HepG2 (cell line): ENCODE measurements around the gene DGCR2. TPM values are rescaled to one million over a fixed set of nuclear protein-coding genes. Genes with fewer than 3 reads are reported as not detected.

ENCODE experiments used
- ARHGAP35 ChIP-seq: sonication (generic); formaldehyde crosslinking; IDR thresholded peaks from 2 replicates; pipeline ENCODE4 v1.9.0; 2022; ENCODE audit warnings: mild to moderate bottlenecking, inconsistent platforms, moderate library complexity, missing genetic modification reagents, borderline replicate concordance
- ARNT2 ChIP-seq: sonication (generic); formaldehyde crosslinking; IDR thresholded peaks from 2 replicates; pipeline ENCODE4 v1.8.0; 2022; ENCODE audit warnings: mild to moderate bottlenecking, low read depth, missing genetic modification reagents, moderate library complexity
- GFI1 ChIP-seq: sonication (generic); formaldehyde crosslinking; IDR thresholded peaks from 2 replicates; pipeline ENCODE4 v1.5.0; 2020; ENCODE audit warnings: missing genetic modification reagents, mild to moderate bottlenecking, borderline replicate concordance
- JARID2 ChIP-seq: sonication (generic); formaldehyde crosslinking; IDR thresholded peaks from 2 replicates; pipeline ENCODE4 v1.8.1; 2023; ENCODE audit warnings: missing genetic modification reagents, inconsistent platforms; ENCODE audit not compliant: insufficient replicate concordance
- NR2C2 ChIP-seq: sonication (generic); formaldehyde crosslinking; IDR thresholded peaks from 2 replicates; pipeline ENCODE4 v1.4.0; 2020; ENCODE audit warnings: missing genetic modification reagents, mild to moderate bottlenecking, moderate library complexity, borderline replicate concordance
- PAWR ChIP-seq: sonication (generic); formaldehyde crosslinking; IDR thresholded peaks from 2 replicates; pipeline ENCODE4 v1.4.0; 2020; ENCODE audit warnings: missing genetic modification reagents, mild to moderate bottlenecking, borderline replicate concordance
- POLR2G ChIP-seq: fragments of 200-400 bp; formaldehyde crosslinking; IDR thresholded peaks from 2 replicates; pipeline ENCODE4 v1.6.1; 2018; ENCODE audit warnings: mild to moderate bottlenecking, low read depth, low read length, moderate library complexity
- SNAI1 ChIP-seq: sonication (generic); formaldehyde crosslinking; IDR thresholded peaks from 2 replicates; pipeline ENCODE4 v1.5.0; 2020; ENCODE audit warnings: mild to moderate bottlenecking, missing genetic modification reagents, borderline replicate concordance
- TRIM24 ChIP-seq: sonication (generic); formaldehyde crosslinking; IDR thresholded peaks from 2 replicates; pipeline ENCODE4 v1.8.0; 2022; ENCODE audit warnings: mild to moderate bottlenecking, missing genetic modification reagents
- ZEB1 ChIP-seq: IDR thresholded peaks from 2 replicates; pipeline ENCODE4 v1.6.1; 2012; ENCODE audit warnings: mild to moderate bottlenecking, low read depth, inconsistent platforms; ENCODE audit not compliant: insufficient replicate concordance
- ZNF253 ChIP-seq: sonication (generic); formaldehyde crosslinking; IDR thresholded peaks from 2 replicates; pipeline ENCODE4 v1.8.0; 2022; ENCODE audit warnings: mild to moderate bottlenecking, missing genetic modification reagents, borderline replicate concordance
- ZNF333 ChIP-seq: sonication (generic); formaldehyde crosslinking; IDR thresholded peaks from 2 replicates; pipeline ENCODE4 v1.4.0; 2020; ENCODE audit warnings: mild to moderate bottlenecking, missing genetic modification reagents, borderline replicate concordance
- ZNF350 ChIP-seq: sonication (generic); formaldehyde crosslinking; IDR thresholded peaks from 2 replicates; pipeline ENCODE4 v1.4.0; 2020; ENCODE audit warnings: mild to moderate bottlenecking, low read depth, missing genetic modification reagents, borderline replicate concordance
- ZNF510 ChIP-seq: sonication (generic); formaldehyde crosslinking; IDR thresholded peaks from 2 replicates; pipeline ENCODE4 v1.4.0; 2020; ENCODE audit warnings: low read depth, mild to moderate bottlenecking, missing genetic modification reagents
- ZNF552 ChIP-seq: sonication (generic); formaldehyde crosslinking; IDR thresholded peaks from 2 replicates; pipeline ENCODE4 v1.9.0; 2022; ENCODE audit warnings: missing genetic modification reagents, mild to moderate bottlenecking, borderline replicate concordance
- ZNF589 ChIP-seq: sonication (generic); formaldehyde crosslinking; conservative IDR thresholded peaks from 2 replicates; pipeline ENCODE4 v1.8.0; 2022; ENCODE audit warnings: mild to moderate bottlenecking, moderate library complexity, missing genetic modification reagents
- ZNF775 ChIP-seq: sonication (generic); formaldehyde crosslinking; IDR thresholded peaks from 2 replicates; pipeline ENCODE4 v1.4.0; 2020; ENCODE audit warnings: missing genetic modification reagents, mild to moderate bottlenecking, moderate library complexity, borderline replicate concordance
- ZSCAN12 ChIP-seq: sonication (generic); formaldehyde crosslinking; IDR thresholded peaks from 2 replicates; pipeline ENCODE4 v1.9.0; 2021; ENCODE audit warnings: mild to moderate bottlenecking, missing genetic modification reagents
- polyA plus RNA-seq, 8 experiments: library from polyadenylated mRNA; depleted of rRNA in 3 of 8; stranded (reverse) in 7 of 8; unstranded in 1 of 8; fragments of >200 nt; fragmentation: Illumina TruSeq in 4 of 8; extraction: Trizol in 4 of 8; gene quantifications; 2 replicates each; pipeline versions ENCODE4 v1.2.1 to v1.2.3, GENCODE V29; 2011 to 2016; ENCODE audit warnings: low read depth in 4 of 8, missing spikeins in 1 of 8, mixed read lengths in 1 of 8; ENCODE audit not compliant: insufficient read depth in 1 of 8
- total RNA-seq, 5 experiments: library from RNA; depleted of rRNA; stranded (reverse); fragments of >200 nt; fragmentation: Illumina TruSeq; extraction: Trizol; gene quantifications; 2 replicates each; pipeline ENCODE4 v1.2.3, GENCODE V29; 2016; ENCODE audit warnings: low read depth in 1 of 5
- TF ChIP-seq, protein P1 (sequence below): sonication (generic); formaldehyde crosslinking; IDR thresholded peaks from 2 replicates; pipeline ENCODE4 v1.4.0; 2020; ENCODE audit warnings: missing genetic modification reagents
- TF ChIP-seq, protein P2 (sequence below): sonication (generic); formaldehyde crosslinking; IDR thresholded peaks from 2 replicates; pipeline ENCODE4 v1.4.0; 2020; ENCODE audit warnings: missing genetic modification reagents, mild to moderate bottlenecking, borderline replicate concordance
- TF ChIP-seq, protein P3 (sequence below): IDR thresholded peaks from 2 replicates; pipeline ENCODE4 v1.6.1; 2016; ENCODE audit warnings: low read depth, borderline replicate concordance

DGCR2 gene
- total and polyA plus RNA-seq, 2 of the 13 experiments (the other 11 are each of a cell fraction or from before 2014, with no cell fraction given) = 23.1 to 35.3 TPM

DNA sequence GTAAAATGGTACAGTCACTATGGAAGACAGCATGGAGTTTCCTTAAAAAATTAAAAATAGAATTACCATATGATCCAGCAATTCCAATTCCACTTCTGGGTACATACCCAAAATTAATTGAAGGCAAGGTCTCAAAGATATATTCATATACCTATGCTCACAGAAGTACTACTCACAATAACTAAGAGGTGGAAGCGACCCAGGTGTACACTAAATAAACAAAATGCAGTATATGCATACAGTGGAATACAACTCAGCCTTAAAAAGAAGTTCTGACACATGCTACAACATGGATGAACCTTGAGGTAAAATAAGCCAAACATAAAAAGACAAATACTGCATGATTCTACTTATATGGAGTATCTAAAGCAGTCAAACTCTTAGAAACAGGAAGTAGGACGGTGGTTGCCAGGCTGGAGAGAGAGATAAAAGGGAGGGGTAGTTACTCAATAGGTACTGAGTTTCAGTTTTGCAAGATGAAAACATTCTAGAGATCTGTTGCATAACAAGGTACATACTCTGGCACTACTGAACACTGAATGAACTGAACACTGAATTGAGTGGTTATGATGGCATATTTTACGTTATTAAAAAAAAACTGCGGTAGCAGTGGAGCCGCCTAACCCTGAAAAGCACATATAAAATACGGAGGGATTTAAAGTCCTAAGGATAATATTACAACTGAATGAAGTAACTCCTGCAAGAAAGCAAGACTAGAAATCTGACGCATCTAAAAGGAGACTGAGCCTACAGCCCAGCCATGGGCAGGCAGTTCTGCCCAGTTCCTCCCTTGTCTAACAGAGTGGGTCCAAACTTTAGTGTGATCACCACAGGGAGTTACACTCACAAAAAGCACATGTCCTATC, 12.8 kb downstream of the DGCR2 start (continued):
- no peak for TF ChIP-seq JARID2 (CRISPR knock-in tag)
- no peak for TF ChIP-seq NR2C2 (CRISPR knock-in tag)
- no peak for TF ChIP-seq SNAI1
- TF ChIP-seq POLR2G = no peak
- TF ChIP-seq ZNF333 (CRISPR knock-in tag) = no peak
- no peak for TF ChIP-seq ZNF775 (CRISPR knock-in tag)
- no peak for TF ChIP-seq ARHGAP35 (CRISPR knock-in tag)
- no peak for TF ChIP-seq ZNF350 (CRISPR knock-in tag)
- TF ChIP-seq PAWR (CRISPR knock-in tag) = no peak
- no peak for TF ChIP-seq ZNF253
- TF ChIP-seq, protein P1, sequence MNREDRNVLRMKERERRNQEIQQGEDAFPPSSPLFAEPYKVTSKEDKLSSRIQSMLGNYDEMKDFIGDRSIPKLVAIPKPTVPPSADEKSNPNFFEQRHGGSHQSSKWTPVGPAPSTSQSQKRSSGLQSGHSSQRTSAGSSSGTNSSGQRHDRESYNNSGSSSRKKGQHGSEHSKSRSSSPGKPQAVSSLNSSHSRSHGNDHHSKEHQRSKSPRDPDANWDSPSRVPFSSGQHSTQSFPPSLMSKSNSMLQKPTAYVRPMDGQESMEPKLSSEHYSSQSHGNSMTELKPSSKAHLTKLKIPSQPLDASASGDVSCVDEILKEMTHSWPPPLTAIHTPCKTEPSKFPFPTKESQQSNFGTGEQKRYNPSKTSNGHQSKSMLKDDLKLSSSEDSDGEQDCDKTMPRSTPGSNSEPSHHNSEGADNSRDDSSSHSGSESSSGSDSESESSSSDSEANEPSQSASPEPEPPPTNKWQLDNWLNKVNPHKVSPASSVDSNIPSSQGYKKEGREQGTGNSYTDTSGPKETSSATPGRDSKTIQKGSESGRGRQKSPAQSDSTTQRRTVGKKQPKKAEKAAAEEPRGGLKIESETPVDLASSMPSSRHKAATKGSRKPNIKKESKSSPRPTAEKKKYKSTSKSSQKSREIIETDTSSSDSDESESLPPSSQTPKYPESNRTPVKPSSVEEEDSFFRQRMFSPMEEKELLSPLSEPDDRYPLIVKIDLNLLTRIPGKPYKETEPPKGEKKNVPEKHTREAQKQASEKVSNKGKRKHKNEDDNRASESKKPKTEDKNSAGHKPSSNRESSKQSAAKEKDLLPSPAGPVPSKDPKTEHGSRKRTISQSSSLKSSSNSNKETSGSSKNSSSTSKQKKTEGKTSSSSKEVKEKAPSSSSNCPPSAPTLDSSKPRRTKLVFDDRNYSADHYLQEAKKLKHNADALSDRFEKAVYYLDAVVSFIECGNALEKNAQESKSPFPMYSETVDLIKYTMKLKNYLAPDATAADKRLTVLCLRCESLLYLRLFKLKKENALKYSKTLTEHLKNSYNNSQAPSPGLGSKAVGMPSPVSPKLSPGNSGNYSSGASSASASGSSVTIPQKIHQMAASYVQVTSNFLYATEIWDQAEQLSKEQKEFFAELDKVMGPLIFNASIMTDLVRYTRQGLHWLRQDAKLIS (CRISPR knock-in tag) = no peak
- TF ChIP-seq ZNF589 (CRISPR knock-in tag) = no peak
- TF ChIP-seq ZNF552 (CRISPR knock-in tag) = no peak
- TF ChIP-seq, protein P2, sequence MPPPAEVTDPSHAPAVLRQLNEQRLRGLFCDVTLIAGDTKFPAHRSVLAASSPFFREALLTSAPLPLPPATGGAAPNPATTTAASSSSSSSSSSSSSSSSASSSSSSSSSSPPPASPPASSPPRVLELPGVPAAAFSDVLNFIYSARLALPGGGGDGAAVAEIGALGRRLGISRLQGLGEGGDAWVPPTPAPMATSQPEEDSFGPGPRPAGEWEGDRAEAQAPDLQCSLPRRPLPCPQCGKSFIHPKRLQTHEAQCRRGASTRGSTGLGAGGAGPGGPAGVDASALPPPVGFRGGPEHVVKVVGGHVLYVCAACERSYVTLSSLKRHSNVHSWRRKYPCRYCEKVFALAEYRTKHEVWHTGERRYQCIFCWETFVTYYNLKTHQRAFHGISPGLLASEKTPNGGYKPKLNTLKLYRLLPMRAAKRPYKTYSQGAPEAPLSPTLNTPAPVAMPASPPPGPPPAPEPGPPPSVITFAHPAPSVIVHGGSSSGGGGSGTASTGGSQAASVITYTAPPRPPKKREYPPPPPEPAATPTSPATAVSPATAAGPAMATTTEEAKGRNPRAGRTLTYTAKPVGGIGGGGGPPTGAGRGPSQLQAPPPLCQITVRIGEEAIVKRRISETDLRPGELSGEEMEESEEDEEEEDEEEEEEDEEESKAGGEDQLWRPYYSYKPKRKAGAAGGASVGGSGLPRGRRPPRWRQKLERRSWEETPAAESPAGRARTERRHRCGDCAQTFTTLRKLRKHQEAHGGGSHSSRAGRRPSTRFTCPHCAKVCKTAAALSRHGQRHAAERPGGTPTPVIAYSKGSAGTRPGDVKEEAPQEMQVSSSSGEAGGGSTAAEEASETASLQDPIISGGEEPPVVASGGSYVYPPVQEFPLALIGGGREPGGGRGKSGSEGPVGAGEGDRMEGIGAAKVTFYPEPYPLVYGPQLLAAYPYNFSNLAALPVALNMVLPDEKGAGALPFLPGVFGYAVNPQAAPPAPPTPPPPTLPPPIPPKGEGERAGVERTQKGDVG = no peak
- TF ChIP-seq ZNF510 (CRISPR knock-in tag) = no peak
- TF ChIP-seq, protein P3, sequence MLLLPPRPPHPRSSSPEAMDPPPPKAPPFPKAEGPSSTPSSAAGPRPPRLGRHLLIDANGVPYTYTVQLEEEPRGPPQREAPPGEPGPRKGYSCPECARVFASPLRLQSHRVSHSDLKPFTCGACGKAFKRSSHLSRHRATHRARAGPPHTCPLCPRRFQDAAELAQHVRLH (CRISPR knock-in tag) = 0 out of 2 replicates have a peak, but pooled peaks have one; percentile 23
- TF ChIP-seq TRIM24 (CRISPR knock-in tag) = no peak
- no peak for TF ChIP-seq ARNT2 (CRISPR knock-in tag)
- TF ChIP-seq ZSCAN12 (CRISPR knock-in tag) = no peak
- TF ChIP-seq ZEB1 = no peak
- no peak for TF ChIP-seq GFI1 (CRISPR knock-in tag)
